VCaP (cell line): ENCODE results near the gene EGR1.
"Not testable (repeated sequence)": the region's sequence is repeated elsewhere in the genome, so short reads cannot be mapped to it uniquely, and the experiment has no call there.

Experiments
- H3K27ac ChIP-seq: fragments of 450-650 bp; 2 replicates; pipeline ENCODE4 v1.5.1; 2017
- TF ChIP-seq, protein P1 (sequence below): fragments of 450-650 bp; conservative IDR thresholded peaks from 2 replicates; pipeline ENCODE4 v1.5.1; 2017; ENCODE audit warnings: mild to moderate bottlenecking, moderate library complexity

Gene EGR1

DNA sequence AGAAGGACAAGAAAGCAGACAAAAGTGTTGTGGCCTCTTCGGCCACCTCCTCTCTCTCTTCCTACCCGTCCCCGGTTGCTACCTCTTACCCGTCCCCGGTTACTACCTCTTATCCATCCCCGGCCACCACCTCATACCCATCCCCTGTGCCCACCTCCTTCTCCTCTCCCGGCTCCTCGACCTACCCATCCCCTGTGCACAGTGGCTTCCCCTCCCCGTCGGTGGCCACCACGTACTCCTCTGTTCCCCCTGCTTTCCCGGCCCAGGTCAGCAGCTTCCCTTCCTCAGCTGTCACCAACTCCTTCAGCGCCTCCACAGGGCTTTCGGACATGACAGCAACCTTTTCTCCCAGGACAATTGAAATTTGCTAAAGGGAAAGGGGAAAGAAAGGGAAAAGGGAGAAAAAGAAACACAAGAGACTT lies 2.4 kb downstream of the EGR1 start:
- TF ChIP-seq, protein P1, sequence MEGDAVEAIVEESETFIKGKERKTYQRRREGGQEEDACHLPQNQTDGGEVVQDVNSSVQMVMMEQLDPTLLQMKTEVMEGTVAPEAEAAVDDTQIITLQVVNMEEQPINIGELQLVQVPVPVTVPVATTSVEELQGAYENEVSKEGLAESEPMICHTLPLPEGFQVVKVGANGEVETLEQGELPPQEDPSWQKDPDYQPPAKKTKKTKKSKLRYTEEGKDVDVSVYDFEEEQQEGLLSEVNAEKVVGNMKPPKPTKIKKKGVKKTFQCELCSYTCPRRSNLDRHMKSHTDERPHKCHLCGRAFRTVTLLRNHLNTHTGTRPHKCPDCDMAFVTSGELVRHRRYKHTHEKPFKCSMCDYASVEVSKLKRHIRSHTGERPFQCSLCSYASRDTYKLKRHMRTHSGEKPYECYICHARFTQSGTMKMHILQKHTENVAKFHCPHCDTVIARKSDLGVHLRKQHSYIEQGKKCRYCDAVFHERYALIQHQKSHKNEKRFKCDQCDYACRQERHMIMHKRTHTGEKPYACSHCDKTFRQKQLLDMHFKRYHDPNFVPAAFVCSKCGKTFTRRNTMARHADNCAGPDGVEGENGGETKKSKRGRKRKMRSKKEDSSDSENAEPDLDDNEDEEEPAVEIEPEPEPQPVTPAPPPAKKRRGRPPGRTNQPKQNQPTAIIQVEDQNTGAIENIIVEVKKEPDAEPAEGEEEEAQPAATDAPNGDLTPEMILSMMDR = no peak
- no peak overlapping the region for H3K27ac ChIP-seq

DNA sequence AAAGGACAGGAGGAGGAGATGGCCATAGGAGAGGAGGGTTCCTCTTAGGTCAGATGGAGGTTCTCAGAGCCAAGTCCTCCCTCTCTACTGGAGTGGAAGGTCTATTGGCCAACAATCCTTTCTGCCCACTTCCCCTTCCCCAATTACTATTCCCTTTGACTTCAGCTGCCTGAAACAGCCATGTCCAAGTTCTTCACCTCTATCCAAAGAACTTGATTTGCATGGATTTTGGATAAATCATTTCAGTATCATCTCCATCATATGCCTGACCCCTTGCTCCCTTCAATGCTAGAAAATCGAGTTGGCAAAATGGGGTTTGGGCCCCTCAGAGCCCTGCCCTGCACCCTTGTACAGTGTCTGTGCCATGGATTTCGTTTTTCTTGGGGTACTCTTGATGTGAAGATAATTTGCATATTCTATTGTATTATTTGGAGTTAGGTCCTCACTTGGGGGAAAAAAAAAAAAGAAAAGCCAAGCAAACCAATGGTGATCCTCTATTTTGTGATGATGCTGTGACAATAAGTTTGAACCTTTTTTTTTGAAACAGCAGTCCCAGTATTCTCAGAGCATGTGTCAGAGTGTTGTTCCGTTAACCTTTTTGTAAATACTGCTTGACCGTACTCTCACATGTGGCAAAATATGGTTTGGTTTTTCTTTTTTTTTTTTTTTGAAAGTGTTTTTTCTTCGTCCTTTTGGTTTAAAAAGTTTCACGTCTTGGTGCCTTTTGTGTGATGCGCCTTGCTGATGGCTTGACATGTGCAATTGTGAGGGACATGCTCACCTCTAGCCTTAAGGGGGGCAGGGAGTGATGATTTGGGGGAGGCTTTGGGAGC lies 3.1 kb downstream of the EGR1 start:
- TF ChIP-seq, protein P1 = no peak
- H3K27ac ChIP-seq = no peak overlapping the region

DNA sequence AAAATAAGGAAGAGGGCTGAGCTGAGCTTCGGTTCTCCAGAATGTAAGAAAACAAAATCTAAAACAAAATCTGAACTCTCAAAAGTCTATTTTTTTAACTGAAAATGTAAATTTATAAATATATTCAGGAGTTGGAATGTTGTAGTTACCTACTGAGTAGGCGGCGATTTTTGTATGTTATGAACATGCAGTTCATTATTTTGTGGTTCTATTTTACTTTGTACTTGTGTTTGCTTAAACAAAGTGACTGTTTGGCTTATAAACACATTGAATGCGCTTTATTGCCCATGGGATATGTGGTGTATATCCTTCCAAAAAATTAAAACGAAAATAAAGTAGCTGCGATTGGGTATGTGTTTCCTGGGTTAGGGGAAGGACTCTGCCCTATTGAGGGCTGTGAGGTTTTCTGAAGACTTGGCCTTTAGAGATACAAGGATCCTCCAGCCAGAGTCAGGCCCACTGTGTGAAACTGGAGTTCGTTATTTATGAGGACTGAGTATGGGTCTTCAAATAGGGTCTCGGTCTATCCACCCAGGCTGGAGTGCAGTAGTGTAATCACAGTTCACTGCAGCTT lies 3.8 kb downstream of the EGR1 start:
- TF ChIP-seq, protein P1 = no peak
- no peak overlapping the region for H3K27ac ChIP-seq

DNA sequence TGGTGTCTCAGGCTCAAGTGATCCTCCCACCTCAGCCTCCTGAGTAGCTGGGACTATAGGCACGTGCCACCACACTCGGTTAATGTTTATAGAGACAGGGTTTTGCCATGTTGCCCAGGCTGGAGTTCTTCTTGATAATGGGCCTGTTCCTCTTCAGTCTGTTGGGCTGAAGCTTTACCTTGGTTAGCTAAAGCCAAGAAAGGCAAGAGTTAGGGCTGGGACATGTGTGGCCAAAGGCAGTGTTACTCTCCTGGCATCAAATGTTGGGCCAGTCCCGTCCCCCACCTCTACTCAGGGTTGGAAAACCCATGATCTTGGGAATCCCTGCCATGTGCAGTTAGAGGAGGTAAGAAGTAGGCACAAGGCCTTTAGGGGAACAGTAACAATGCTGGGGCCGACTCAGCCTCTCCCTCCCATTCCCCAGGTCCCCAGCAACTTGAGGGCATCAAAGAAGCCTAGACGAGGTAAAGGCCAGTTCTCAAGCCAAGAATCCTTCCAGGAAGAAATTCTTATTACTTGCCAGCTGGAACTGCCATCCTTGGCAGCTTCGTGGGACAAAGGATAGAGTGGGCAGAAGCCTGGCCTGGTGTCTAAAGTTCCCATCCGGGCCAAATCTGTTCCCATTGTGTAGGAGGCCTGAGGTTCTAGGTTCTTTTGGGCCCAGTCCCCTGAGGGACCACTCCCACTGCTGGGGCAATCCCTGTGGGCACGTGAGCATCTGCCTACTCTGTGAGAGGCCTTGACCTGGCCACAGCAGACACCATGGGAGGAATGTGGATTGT lies 4.5 kb downstream of the EGR1 start:
- H3K27ac ChIP-seq = no peak overlapping the region
- TF ChIP-seq, protein P1 = no peak

DNA sequence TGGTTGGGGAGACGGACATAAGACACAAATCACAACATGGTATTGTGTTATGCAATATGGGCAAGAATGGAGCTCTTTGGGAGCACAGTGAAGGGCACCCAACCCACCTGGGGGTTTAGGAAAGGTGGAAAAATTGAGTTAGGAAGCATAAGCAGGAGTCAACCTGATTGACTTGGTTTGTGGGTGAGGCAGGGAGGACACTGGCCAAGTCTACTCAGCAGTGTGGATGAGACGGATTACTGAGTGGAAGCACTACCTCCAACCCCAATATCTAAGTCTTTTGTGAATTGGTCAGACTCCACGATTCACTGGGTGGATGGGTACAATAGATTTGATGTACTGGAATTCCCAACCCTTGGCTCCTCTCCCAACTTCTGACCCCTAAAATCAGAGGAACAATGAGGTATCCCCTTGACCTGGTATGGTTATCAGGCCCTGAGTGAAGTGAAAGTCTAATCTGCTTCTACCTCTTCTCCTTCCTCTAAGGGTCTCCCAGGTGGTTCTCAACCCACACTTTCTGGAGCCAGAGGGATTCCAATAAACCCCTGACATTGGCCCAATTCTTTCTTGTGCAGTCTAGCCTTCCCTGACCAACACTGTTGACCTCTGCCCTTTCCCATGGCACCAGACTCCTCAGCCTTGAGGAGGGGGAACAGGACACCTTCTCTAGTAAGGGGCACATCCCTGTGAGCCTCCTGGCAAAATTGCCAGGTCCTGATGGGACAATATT lies 5.2 kb downstream of the EGR1 start:
- TF ChIP-seq, protein P1 = no peak
- H3K27ac ChIP-seq = no peak overlapping the region

DNA sequence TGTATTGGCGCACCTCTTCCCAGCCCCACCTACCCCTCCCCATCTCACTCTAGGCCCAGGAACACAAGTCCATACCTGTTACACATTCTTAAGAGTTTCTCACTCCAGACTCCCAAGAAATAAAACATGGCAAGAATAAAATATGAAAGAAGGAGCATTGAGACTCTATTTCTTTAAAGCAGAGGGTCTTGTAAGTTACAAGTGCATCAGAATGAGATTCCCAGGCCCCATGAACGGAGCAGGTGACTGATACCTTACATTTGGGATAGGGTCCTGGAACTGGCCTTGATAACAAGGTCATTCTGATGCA lies 5.7 kb downstream of the EGR1 start:
- no peak overlapping the region for H3K27ac ChIP-seq
- TF ChIP-seq, protein P1 = no peak

DNA sequence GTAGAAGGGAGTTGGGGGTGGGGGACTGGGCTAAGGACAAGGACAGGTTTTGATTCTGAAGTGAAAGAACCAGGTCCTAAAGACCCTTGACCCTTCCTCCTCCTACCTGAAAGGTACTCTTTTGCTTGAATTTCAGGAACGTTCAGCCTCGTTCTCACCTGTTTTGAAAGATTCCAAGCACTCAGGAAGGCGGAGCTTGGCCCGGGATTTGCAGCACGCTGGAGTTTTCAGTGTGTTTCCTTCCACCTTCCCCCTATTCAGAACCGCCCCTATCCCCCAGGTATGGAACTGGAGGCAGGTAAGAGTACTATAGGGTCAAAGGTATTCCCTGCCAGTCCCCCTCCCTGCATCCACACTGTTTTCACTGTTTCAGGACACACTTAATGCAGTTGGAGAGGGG lies 7.1 kb downstream of the EGR1 start:
- TF ChIP-seq, protein P1 = no peak
- no peak overlapping the region for H3K27ac ChIP-seq

DNA sequence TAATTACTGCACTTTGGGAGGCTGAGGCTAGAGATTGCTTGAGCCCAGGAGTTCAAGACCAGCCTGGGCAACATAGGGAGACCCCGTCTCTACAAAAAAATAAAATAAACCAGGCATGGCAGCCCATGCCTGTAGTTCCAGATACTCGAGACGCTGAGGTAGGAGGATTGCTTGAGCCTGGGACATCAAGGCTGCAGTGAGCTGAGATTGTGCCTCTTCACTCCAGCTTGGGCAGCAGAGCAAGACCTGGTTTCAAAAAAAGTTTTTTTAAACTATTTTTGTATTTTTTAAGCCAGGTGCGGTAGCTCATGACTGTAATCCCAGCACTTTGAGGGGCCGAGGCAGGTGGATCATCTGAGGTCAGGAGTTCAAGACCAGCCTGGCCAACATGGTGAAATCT lies 7.9 kb downstream of the EGR1 start:
- H3K27ac ChIP-seq = not testable (repeated sequence)
